T-helper 1 cell (primary cell): ENCODE data around the gene PLEKHA6.

ENCODE experiments used
- DNase-seq, 5 donors: peaks; one replicate each; pipeline ENCODE4 v3.0.0-alpha.2; 2012 to 2020

PLEKHA6 gene

GRCh38 chr1:204280099-204280961 is 79.4 kb downstream of the PLEKHA6 start:
- DNase-seq = no peak

GRCh38 chr1:204278958-204279357 is 80.8 kb downstream of the PLEKHA6 start:
- DNase-seq = no peak

- no peak for DNase-seq
Measured at GRCh38 chr1:204278251-204278650, 81.5 kb downstream of the PLEKHA6 start.

- DNase-seq = no peak
Measured at GRCh38 chr1:204277563-204278219, 82.0 kb downstream of the PLEKHA6 start.

GRCh38 chr1:204275695-204276370 is 83.9 kb downstream of the PLEKHA6 start:
- DNase-seq = no peak

GRCh38 chr1:204274446-204274845 is 85.3 kb downstream of the PLEKHA6 start:
- no peak for DNase-seq

GRCh38 chr1:204272505-204272904 is 87.2 kb downstream of the PLEKHA6 start:
- no peak for DNase-seq

- no peak for DNase-seq
Measured at GRCh38 chr1:204271970-204272369, 87.8 kb downstream of the PLEKHA6 start.

- DNase-seq = no peak
Measured at GRCh38 chr1:204268101-204268500, 91.6 kb downstream of the PLEKHA6 start.

GRCh38 chr1:204267191-204267601 is 92.5 kb downstream of the PLEKHA6 start:
- no peak for DNase-seq

- DNase-seq = no peak
Measured at GRCh38 chr1:204266504-204267034, 93.2 kb downstream of the PLEKHA6 start.

GRCh38 chr1:204265665-204266064 is 94.1 kb downstream of the PLEKHA6 start:
- DNase-seq = no peak

GRCh38 chr1:204264805-204265204 is 94.9 kb downstream of the PLEKHA6 start:
- DNase-seq = no peak

- no peak for DNase-seq
Measured at GRCh38 chr1:204263254-204263910, 96.3 kb downstream of the PLEKHA6 start.

GRCh38 chr1:204262506-204263253 is 97.0 kb downstream of the PLEKHA6 start:
- DNase-seq = no peak

- no peak for DNase-seq
Measured at GRCh38 chr1:204261746-204262505, 97.8 kb downstream of the PLEKHA6 start.

- DNase-seq = no peak
Measured at GRCh38 chr1:204261266-204261665, 98.5 kb downstream of the PLEKHA6 start.

GRCh38 chr1:204260601-204261197 is 99.0 kb downstream of the PLEKHA6 start:
- DNase-seq = no peak

GRCh38 chr1:204259782-204260181 is 99.9 kb downstream of the PLEKHA6 start:
- DNase-seq = no peak

GRCh38 chr1:204259196-204259595 is 100.5 kb downstream of the PLEKHA6 start:
- no peak for DNase-seq
